Lung (tissue), 12 donors: ENCODE results near the gene PPP1R1A. TPM values are rescaled to one million over a fixed set of nuclear protein-coding genes. Genes with fewer than 3 reads are reported as not detected.

ENCODE experiments used
- ATAC-seq: fragments of 200-7000 bp; cut with Tn5 transposase; one replicate; pipeline ENCODE4 v1.9.1; 2020; ENCODE audit warnings: moderate number of reproducible peaks; ENCODE audit not compliant: insufficient read depth, low FRiP score
- DNase-seq, 3 donors: peaks; one replicate each; pipeline ENCODE4 v3.0.0-alpha.2; 2013 to 2017
- H3K27ac ChIP-seq, 2 donors: one replicate each; pipeline ENCODE4 v1.5.1; 2013; ENCODE audit warnings: mild to moderate bottlenecking in 2 of 2, moderate library complexity in 2 of 2, control low read depth in 1 of 2, inconsistent platforms in 1 of 2, low read depth in 1 of 2, low read length in 1 of 2
- H3K27me3 ChIP-seq, 3 donors: one replicate each; pipeline ENCODE4 v1.5.1; 2013; ENCODE audit warnings: low read length in 2 of 3; ENCODE audit not compliant: control insufficient read depth in 3 of 3, insufficient read depth in 3 of 3
- H3K36me3 ChIP-seq, 4 donors: one replicate each; pipeline ENCODE4 v1.5.1; 2013; ENCODE audit warnings: low read length in 4 of 4, mild to moderate bottlenecking in 1 of 4, moderate library complexity in 1 of 4; ENCODE audit not compliant: control insufficient read depth in 4 of 4, insufficient read depth in 4 of 4
- H3K4me1 ChIP-seq, 5 donors: one replicate each; pipeline ENCODE4 v1.5.1; 2013; ENCODE audit warnings: low read length in 5 of 5, mild to moderate bottlenecking in 2 of 5, moderate library complexity in 1 of 5; ENCODE audit not compliant: control insufficient read depth in 5 of 5, insufficient read depth in 5 of 5
- H3K4me3 ChIP-seq: one replicate; pipeline ENCODE4 v1.5.1; 2013; ENCODE audit warnings: mild to moderate bottlenecking, control low read depth, moderate library complexity
- H3K9ac ChIP-seq, 2 donors: one replicate each; pipeline ENCODE4 v1.5.1; 2013; ENCODE audit warnings: low read length in 2 of 2, control low read depth in 1 of 2; ENCODE audit not compliant: insufficient read depth in 1 of 2
- H3K9me3 ChIP-seq, 4 donors: one replicate each; pipeline ENCODE4 v1.5.1; 2013; ENCODE audit warnings: low read length in 3 of 4, mild to moderate bottlenecking in 1 of 4, moderate library complexity in 1 of 4; ENCODE audit not compliant: control insufficient read depth in 4 of 4, insufficient read depth in 3 of 4
- WGBS, 2 donors: extraction: QIAGEN DNeasy Blood & Tissue Kit; methylation state at CpG; one replicate each; pipeline ENCODE4 v1.1.7; 2013; 5-methylcytosine and 5-hydroxymethylcytosine counted together
- polyA plus RNA-seq, 2 donors: library from polyadenylated mRNA; stranded (reverse); fragments of 200-250 nt; gene quantifications; one replicate each; pipeline ENCODE4 v1.2.1, GENCODE V29; 2013
- total RNA-seq, 2 donors: library from RNA; depleted of rRNA in 1 of 2; stranded (reverse); fragments of >200 nt in 1 of 2; gene quantifications; one replicate each; pipeline ENCODE4 v1.2.1, GENCODE V29; 2014 to 2021
- TF ChIP-seq, protein P1 (sequence below): IDR thresholded peaks from 2 replicates; pipeline ENCODE4 v1.5.1; 2012; ENCODE audit warnings: mild to moderate bottlenecking; ENCODE audit errors: control extremely low read depth, extremely low read depth
- donor health status: control.
- donor health status: control.
- donor health status: Bipolar disorder and iron deficiency.
- donor health status: healthy.
- donor health status: DM: yes; HTN: yes; CAD: no.

Gene PPP1R1A
- total and polyA plus RNA-seq, 4 donors = 0.15 to 0.98 (median 0.69) TPM

DNA sequence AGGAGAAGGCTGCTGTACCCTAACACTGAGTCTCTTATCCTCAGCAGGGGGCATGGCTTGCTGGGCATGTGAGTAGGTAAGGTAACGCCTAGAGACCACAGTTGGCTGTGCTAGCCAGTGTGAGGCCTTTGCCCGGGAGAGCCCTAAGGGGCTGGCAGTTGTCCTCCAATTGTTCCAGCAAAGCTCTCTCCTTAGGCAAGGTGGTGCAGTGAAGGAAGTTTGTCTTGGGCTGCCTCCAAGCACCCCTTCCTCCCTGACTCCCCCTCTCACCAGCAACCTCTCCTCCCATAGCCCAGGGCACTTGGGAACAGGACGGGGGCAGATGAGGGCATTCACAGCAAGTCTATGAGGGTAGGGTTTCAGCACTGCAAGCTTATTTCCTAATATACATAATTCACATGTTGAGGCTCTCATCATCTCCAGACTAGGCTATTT is 23.3 kb upstream of the PPP1R1A start:
- Histone ChIP-seq H3K4me1 (no peaks in the 10 kb centered on the region), H3K4me3 (no peak overlapping the region), H3K27ac (no peak overlapping the region), H3K9ac (no peak overlapping the region), H3K27me3 (peaks cover 0 to 2% (median 0%) of the 10 kb centered on the region in 3 donors), H3K36me3 (no peaks in the 10 kb centered on the region), H3K9me3 (no peaks in the 10 kb centered on the region)
- WGBS, 2 donors = 60 to 90% methylated on average over 3 of the region's 3 CpGs
- DNase-seq (no peak), ATAC-seq (no peak)
- TF ChIP-seq, protein P1, sequence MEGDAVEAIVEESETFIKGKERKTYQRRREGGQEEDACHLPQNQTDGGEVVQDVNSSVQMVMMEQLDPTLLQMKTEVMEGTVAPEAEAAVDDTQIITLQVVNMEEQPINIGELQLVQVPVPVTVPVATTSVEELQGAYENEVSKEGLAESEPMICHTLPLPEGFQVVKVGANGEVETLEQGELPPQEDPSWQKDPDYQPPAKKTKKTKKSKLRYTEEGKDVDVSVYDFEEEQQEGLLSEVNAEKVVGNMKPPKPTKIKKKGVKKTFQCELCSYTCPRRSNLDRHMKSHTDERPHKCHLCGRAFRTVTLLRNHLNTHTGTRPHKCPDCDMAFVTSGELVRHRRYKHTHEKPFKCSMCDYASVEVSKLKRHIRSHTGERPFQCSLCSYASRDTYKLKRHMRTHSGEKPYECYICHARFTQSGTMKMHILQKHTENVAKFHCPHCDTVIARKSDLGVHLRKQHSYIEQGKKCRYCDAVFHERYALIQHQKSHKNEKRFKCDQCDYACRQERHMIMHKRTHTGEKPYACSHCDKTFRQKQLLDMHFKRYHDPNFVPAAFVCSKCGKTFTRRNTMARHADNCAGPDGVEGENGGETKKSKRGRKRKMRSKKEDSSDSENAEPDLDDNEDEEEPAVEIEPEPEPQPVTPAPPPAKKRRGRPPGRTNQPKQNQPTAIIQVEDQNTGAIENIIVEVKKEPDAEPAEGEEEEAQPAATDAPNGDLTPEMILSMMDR = no peak

DNA sequence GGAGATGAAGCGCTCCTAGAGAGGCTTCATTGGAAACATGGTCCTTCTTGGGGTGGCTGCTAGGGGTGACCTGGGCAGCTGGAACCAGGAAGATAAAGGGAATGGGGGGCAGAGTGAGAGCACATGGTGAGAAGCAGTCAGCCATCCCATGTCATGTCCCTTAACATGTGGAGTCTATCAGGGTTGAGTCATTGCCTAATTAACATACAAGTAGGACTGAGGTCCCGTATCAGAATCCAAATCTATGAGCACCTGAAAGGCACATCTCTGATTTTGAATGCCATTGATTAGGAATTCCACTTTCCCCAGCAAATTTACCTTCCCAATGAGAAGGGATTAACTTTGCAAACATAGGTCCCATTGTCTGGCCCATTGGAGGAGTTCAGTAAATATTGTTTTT is 20.3 kb upstream of the PPP1R1A start:
- DNase-seq (no peak), ATAC-seq (no peak)
- no peak overlapping the region for H3K4me3 ChIP-seq
- no peaks in the 10 kb centered on the region for H3K36me3 ChIP-seq
- WGBS, 2 donors = 81 to 98% methylated on average over 2 of the region's 2 CpGs
- TF ChIP-seq, protein P1 = no peak
- H3K9ac ChIP-seq = no peak overlapping the region
- H3K27me3 ChIP-seq = peaks cover 0 to 2% (median 0%) of the 10 kb centered on the region in 3 donors
- H3K27ac ChIP-seq = no peak overlapping the region
- H3K9me3 ChIP-seq = no peaks in the 10 kb centered on the region
- H3K4me1 ChIP-seq = no peaks in the 10 kb centered on the region

DNA sequence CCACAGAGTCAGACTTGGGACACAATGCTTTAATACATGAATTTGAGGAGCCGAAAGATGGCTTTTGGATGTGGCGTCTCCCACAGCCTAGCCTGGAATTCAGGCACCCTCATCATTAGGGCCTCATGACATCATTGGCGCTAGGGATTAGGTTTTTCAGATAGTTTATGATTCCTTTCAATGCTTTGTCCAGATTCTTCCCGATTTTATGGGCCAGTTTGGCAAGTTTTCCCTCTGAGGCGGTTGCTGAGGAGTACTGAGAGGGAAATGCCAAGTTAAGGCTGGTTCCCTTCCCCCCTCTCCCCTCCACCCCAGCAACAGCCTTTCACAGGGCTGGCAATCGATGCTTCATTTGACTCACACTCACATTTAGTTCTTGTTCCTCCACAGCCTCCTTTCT is 19.7 kb upstream of the PPP1R1A start:
- WGBS, 2 donors = 61 to 88% methylated on average over 6 of the region's 6 CpGs
- Histone ChIP-seq H3K9me3 (no peaks in the 10 kb centered on the region), H3K36me3 (no peaks in the 10 kb centered on the region), H3K4me3 (no peak overlapping the region), H3K9ac (no peak overlapping the region), H3K27me3 (peaks cover 0 to 2% (median 0%) of the 10 kb centered on the region in 3 donors), H3K4me1 (no peaks in the 10 kb centered on the region), H3K27ac (no peak overlapping the region)
- DNase-seq (no peak), ATAC-seq (no peak)
- TF ChIP-seq, protein P1 = no peak

DNA sequence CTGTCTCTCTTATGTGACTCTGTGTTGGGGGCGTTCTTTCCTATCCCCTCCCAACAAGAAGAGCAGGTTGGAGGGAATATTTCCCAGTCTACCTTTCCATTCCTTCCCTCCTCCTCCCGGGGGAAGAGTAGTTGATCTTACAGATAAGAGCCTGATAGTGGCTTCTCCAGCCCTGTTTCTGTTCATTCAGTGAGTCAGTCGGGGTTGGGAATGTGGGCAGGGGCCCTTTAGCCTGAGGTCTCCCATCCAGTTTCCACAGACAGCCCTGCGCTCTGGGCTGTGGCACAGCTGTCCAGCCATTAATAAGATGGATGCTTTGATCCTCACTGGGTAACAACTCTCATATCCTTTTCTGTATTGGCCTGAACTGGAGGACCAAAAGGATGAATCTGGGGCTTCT is 18.1 kb upstream of the PPP1R1A start:
- whole genome bisulfite sequencing, 2 donors = 35 to 65% methylated on average over 4 of the region's 4 CpGs
- H3K36me3 ChIP-seq = no peaks in the 10 kb centered on the region

More for the DNA sequence above, 18.1 kb upstream of the PPP1R1A start:
- no peak overlapping the region for H3K9ac ChIP-seq
- no peaks in the 10 kb centered on the region for H3K9me3 ChIP-seq
- peaks cover 0 to 2% (median 0%) of the 10 kb centered on the region in 3 donors for H3K27me3 ChIP-seq
- no peak overlapping the region for H3K4me3 ChIP-seq
- ATAC-seq (no peak), DNase-seq (no peak)
- no peaks in the 10 kb centered on the region for H3K4me1 ChIP-seq
- TF ChIP-seq, protein P1 = no peak
- no peak overlapping the region for H3K27ac ChIP-seq
